IPS-20b (cell line): ENCODE data around the gene PNPLA7.

Experiments used
- H3K27ac ChIP-seq: one replicate; pipeline ENCODE4 v1.5.1; 2013; ENCODE audit warnings: low read length
- H3K27me3 ChIP-seq: 2 replicates; pipeline ENCODE4 v1.6.1; 2013; ENCODE audit warnings: mild to moderate bottlenecking, low read length, inconsistent platforms; ENCODE audit not compliant: insufficient read depth
- H3K36me3 ChIP-seq: 2 replicates; pipeline ENCODE4 v1.6.1; 2013; ENCODE audit warnings: low read depth, mild to moderate bottlenecking, inconsistent platforms, low read length, moderate library complexity; ENCODE audit not compliant: insufficient read depth
- H3K4me1 ChIP-seq: 2 replicates; pipeline ENCODE4 v1.6.1; 2013; ENCODE audit warnings: mild to moderate bottlenecking, control low read depth, inconsistent platforms, low read length, moderate library complexity; ENCODE audit not compliant: insufficient read depth
- H3K4me3 ChIP-seq: 2 replicates; pipeline ENCODE4 v1.5.1; 2013; ENCODE audit warnings: mild to moderate bottlenecking, low read length, inconsistent platforms
- H3K9ac ChIP-seq: 2 replicates; pipeline ENCODE4 v1.6.1; 2013; ENCODE audit warnings: low read depth, mild to moderate bottlenecking, inconsistent platforms, low read length, moderate library complexity
- H3K9me3 ChIP-seq: 2 replicates; pipeline ENCODE4 v1.6.1; 2013; ENCODE audit warnings: mild to moderate bottlenecking, low read depth, low read length, inconsistent platforms; ENCODE audit not compliant: insufficient read depth

The PNPLA7 gene

DNA sequence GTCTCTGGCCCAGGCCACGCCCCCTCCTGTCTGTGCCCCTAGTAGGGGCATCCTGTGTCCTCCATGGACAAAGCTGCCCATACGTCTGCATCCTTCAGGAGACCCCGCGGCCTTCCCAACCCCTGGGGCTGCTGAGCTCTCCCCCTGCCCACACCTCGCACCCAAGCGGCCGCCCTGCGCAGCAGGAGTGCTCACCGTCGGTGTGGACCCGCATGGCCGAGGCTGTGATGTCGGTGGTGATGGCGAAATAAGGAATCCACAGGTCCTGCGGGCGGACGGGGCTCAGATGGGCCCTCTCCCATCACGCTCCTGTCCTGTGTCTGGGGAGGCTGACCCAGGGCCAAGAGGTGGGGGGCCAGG lies 86.3 kb downstream of the PNPLA7 start:
- H3K4me1 ChIP-seq: no peaks in the 10 kb centered on the region
- H3K27ac ChIP-seq: no peak overlapping the region
- H3K27me3 ChIP-seq: peaks cover 28% of the 10 kb centered on the region
- no peaks in the 10 kb centered on the region for H3K9me3 ChIP-seq
- H3K36me3 ChIP-seq: no peaks in the 10 kb centered on the region
- H3K9ac ChIP-seq: no peak overlapping the region
- H3K4me3 ChIP-seq: no peak overlapping the region

DNA sequence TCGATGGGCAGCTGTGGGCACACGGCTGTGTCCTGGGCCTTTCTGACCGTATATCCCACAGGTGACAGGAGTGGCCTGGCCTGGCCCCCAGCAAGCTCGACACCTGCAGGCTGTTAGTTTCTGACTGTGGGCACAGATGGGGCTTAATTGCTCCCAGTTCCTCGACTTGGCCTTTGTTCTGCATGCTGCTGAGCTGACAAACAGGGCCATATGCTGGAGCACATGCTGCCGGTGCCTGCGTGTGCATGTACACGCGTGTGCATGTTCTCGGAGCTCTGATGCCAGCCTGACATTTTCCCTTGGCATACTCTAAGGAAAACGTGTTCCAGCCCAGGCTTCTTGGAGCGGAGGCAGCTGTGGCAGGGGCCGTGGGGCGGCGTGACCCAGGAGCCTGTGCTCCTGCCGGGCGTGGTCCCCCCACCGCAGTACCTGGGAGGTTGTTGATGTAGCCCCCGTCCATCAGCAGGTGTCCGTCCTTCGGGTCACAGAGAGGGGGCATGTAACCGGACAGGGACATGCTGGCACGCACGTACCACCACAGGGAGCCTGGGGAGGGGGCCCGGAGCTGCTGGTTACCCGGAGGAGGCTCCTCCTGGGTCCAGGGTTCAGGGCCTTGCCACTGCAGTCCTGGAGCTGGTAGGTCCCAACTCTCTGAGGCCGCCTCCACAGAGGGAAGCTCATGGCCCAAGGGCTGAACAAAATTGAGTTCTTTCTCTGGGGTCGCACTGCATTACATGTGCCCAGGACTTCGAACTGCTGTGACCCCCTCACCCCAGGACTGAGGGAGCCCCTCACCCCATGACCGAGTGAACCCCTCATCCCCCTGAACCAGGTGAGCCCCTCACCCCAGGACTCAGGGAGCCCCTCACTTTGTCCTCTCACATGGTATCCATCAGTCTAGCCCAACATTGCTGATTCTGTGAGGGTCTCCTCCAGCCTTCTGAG lies 86.9 kb downstream of the PNPLA7 start:
- H3K9me3 ChIP-seq: no peaks in the 10 kb centered on the region
- no peaks in the 10 kb centered on the region for H3K36me3 ChIP-seq
- no peak overlapping the region for H3K9ac ChIP-seq
- no peak overlapping the region for H3K27ac ChIP-seq
- H3K27me3 ChIP-seq: peaks cover 28% of the 10 kb centered on the region
- no peak overlapping the region for H3K4me3 ChIP-seq
- no peaks in the 10 kb centered on the region; the same call in 1 of the 2 replicates for H3K4me1 ChIP-seq

DNA sequence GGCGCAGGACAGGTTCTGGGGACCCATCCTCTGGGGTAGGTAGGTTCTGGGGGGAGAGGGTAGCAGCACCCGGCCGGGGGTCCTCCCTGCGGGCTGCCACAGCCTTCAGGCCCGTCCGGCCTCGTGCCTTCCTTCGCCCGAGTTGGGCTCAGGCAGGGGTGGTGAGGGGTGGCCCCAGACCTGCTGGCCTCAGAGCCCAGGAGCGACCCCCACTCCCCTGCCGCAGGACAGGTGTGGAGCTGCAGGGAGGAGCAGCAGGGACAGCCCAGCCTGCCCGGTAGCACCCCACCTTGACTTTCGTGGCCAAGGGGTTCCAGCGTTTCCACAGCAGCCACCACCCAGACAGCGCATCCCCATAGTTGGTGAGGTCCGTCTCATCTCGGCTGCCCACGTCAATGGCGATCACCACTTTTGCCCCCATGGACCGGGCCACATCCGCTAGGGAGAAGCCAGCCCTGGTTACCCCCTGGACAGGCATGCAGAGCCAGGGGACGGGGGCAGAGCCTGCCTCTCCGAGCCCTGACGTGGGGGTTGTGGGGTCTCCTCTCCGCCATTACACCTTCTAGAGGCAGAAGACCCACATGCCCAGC lies 87.7 kb downstream of the PNPLA7 start:
- H3K4me1 ChIP-seq: peaks cover 3% of the 10 kb centered on the region; the same call in 1 of the 2 replicates
- H3K27me3 ChIP-seq: peaks cover 28% of the 10 kb centered on the region
- no peaks in the 10 kb centered on the region for H3K36me3 ChIP-seq
- H3K4me3 ChIP-seq: no peak overlapping the region
- no peaks in the 10 kb centered on the region for H3K9me3 ChIP-seq
- H3K27ac ChIP-seq: no peak overlapping the region
- no peak overlapping the region for H3K9ac ChIP-seq

GRCh38 chr9:137461663-137462395 lies 88.4 kb downstream of the PNPLA7 start:
- Histone ChIP-seq H3K9me3 (no peaks in the 10 kb centered on the region), H3K4me3 (peak overlapping the region; percentile 23; the same call in 1 of the 2 replicates), H3K27ac (no peak overlapping the region), H3K4me1 (peaks cover 3% of the 10 kb centered on the region; the same call in 1 of the 2 replicates), H3K9ac (no peak overlapping the region), H3K36me3 (0 out of 2 replicates have a peak, but pooled peaks cover 4% of the 10 kb centered on the region), H3K27me3 (peaks cover 28% of the 10 kb centered on the region)

GRCh38 chr9:137461316-137461662 lies 88.9 kb downstream of the PNPLA7 start:
- Histone ChIP-seq H3K9me3 (no peaks in the 10 kb centered on the region), H3K27me3 (peaks cover 28% of the 10 kb centered on the region), H3K4me1 (peaks cover 3% of the 10 kb centered on the region; the same call in 1 of the 2 replicates), H3K27ac (no peak overlapping the region), H3K9ac (no peak overlapping the region), H3K4me3 (no peak overlapping the region), H3K36me3 (0 out of 2 replicates have a peak, but pooled peaks cover 9% of the 10 kb centered on the region)

DNA sequence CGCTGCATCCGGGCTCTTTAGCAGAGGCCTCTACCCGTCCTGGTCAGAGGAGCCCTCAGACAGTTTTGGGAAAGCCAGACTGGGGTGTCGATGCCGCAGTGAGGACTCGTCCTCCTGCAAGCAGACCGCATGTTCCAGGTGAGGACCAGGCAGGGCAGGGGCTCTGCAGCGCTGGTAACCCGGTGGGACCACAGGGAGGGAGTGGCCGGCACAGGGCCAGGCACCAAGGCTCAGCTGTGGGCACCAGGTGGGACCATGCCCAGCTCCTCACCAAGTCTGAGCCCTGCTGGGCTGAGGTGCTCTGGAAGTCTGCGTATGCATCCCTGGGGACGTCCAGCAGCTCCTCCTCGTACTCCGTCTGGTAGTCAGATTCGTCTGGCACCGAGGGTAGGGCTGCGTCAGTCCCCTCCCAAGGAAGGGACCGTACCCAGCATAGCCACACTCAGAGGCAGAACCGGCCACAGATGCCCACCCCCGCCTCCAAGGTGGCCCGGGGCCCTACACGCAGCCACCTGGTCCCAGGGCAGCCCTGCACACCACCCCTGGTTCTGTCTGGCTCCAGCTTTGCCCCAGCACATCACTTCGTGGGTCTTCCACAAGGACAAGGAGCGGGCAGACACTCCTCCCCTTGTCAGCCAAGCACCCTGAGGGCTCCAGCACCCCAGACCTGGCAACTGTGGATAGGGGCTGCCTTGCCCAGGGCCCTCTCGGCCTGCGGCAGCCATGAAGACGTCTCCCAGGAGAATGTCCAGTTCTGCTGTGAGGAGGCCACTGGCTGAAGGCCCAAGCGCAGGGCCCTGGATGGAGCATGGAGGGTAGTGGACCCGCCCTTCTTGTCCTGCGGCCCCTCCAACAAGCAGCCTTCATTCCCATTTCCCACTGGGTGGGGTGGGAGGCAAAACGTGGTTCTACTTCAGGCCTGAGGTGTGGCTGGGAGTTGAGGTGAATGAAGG lies 89.6 kb downstream of the PNPLA7 start:
- Histone ChIP-seq H3K4me3 (no peak overlapping the region), H3K27ac (no peak overlapping the region), H3K9ac (no peak overlapping the region), H3K9me3 (no peaks in the 10 kb centered on the region), H3K4me1 (peaks cover 3% of the 10 kb centered on the region; the same call in 1 of the 2 replicates), H3K27me3 (peaks cover 28% of the 10 kb centered on the region), H3K36me3 (0 out of 2 replicates have a peak, but pooled peaks cover 9% of the 10 kb centered on the region)

- Histone ChIP-seq H3K4me3 (peak overlapping the region; percentile 38; the same call in 1 of the 2 replicates), H3K9me3 (no peaks in the 10 kb centered on the region), H3K27me3 (peaks cover 28% of the 10 kb centered on the region), H3K9ac (no peak overlapping the region), H3K36me3 (0 out of 2 replicates have a peak, but pooled peaks cover 9% of the 10 kb centered on the region), H3K4me1 (peaks cover 4% of the 10 kb centered on the region; the same call in 1 of the 2 replicates), H3K27ac (no peak overlapping the region)
Measured at GRCh38 chr9:137459601-137460362, 90.4 kb downstream of the PNPLA7 start.

- Histone ChIP-seq H3K36me3 (0 out of 2 replicates have a peak, but pooled peaks cover 9% of the 10 kb centered on the region), H3K9ac (peak within 1 kb of the TSS; percentile 41; the same call in 1 of the 2 replicates), H3K4me3 (peak within 1 kb of the TSS; percentile 64), H3K27ac (no peak within 1 kb of the TSS), H3K9me3 (no peaks in the 10 kb centered on the region), H3K4me1 (peaks cover 10% of the 10 kb centered on the region), H3K27me3 (peaks cover 28% of the 10 kb centered on the region)
Measured at GRCh38 chr9:137459152-137459600, 91.0 kb downstream of the PNPLA7 start, which contains the start of gene NSMF. Gene NSMF, minus strand, starts transcription at chr9:137459334. Its CDS starts 232 bp downstream, at chr9:137459102.

- no peak overlapping the region for H3K27ac ChIP-seq
- no peaks in the 10 kb centered on the region for H3K9me3 ChIP-seq
- H3K9ac ChIP-seq: peak overlapping the region; percentile 41; the same call in 1 of the 2 replicates
- 0 out of 2 replicates have a peak, but pooled peaks cover 9% of the 10 kb centered on the region for H3K36me3 ChIP-seq
- peaks cover 10% of the 10 kb centered on the region for H3K4me1 ChIP-seq
- H3K27me3 ChIP-seq: peaks cover 28% of the 10 kb centered on the region
- peak overlapping the region; percentile 64 for H3K4me3 ChIP-seq
Measured at GRCh38 chr9:137458194-137459151, 91.7 kb downstream of the PNPLA7 start.
